ENCODE results near the gene LRRC32.
"Not testable (repeated sequence)": the region's sequence is repeated elsewhere in the genome, so short reads cannot be mapped to it uniquely, and the experiment has no call there.

LRRC32 gene

GRCh38 chr11:76644591-76644990 is 26.0 kb downstream of the LRRC32 start:
- no peak for DNase-seq (ENCODE audit: extremely low read depth, low read depth)
- no peak overlapping the region for H3K4me3 ChIP-seq (replicated peaks; ENCODE audit: low read depth, low read length)
- no peak for TF ChIP-seq CTCF (IDR thresholded peaks at IDR 0.05; ENCODE audit: low read depth, low read length, missing control alignments)

GRCh38 chr11:76643711-76644110 is 26.8 kb downstream of the LRRC32 start:
- DNase-seq (ENCODE audit: extremely low read depth, low read depth); H3K4me3 ChIP-seq (replicated peaks; ENCODE audit: low read depth, low read length): not testable (repeated sequence)

- H3K4me3 ChIP-seq (replicated peaks; ENCODE audit: low read depth, low read length): no peak overlapping the region
- DNase-seq (ENCODE audit: extremely low read depth, low read depth): no peak
- TF ChIP-seq CTCF (IDR thresholded peaks at IDR 0.05; ENCODE audit: low read depth, low read length, missing control alignments): no peak
Measured at GRCh38 chr11:76642341-76642740, 28.2 kb downstream of the LRRC32 start.

GRCh38 chr11:76641905-76642304 is 28.6 kb downstream of the LRRC32 start:
- DNase-seq (ENCODE audit: extremely low read depth, low read depth): no peak
- no peak overlapping the region for H3K4me3 ChIP-seq (replicated peaks; ENCODE audit: low read depth, low read length)
- TF ChIP-seq CTCF (IDR thresholded peaks at IDR 0.05; ENCODE audit: low read depth, low read length, missing control alignments): no peak

- TF ChIP-seq CTCF (IDR thresholded peaks at IDR 0.05; ENCODE audit: low read depth, low read length, missing control alignments): no peak
- H3K4me3 ChIP-seq (replicated peaks; ENCODE audit: low read depth, low read length): no peak overlapping the region
- no peak for DNase-seq (ENCODE audit: extremely low read depth, low read depth)
Measured at GRCh38 chr11:76640501-76640900, 30.0 kb downstream of the LRRC32 start.

GRCh38 chr11:76639621-76640020 is 30.9 kb downstream of the LRRC32 start:
- TF ChIP-seq CTCF (IDR thresholded peaks at IDR 0.05; ENCODE audit: low read depth, low read length, missing control alignments): no peak
- H3K4me3 ChIP-seq (replicated peaks; ENCODE audit: low read depth, low read length): no peak overlapping the region
- no peak for DNase-seq (ENCODE audit: extremely low read depth, low read depth)

GRCh38 chr11:76638270-76639197 is 32.0 kb downstream of the LRRC32 start:
- H3K4me3 ChIP-seq (replicated peaks; ENCODE audit: low read depth, low read length): no peak overlapping the region
- DNase-seq (ENCODE audit: extremely low read depth, low read depth): no peak
- no peak for TF ChIP-seq CTCF (IDR thresholded peaks at IDR 0.05; ENCODE audit: low read depth, low read length, missing control alignments)
